SU-DHL-6 (cell line): Measurements from ENCODE around the gene RDH13.

ENCODE experiments used
- H2AFZ ChIP-seq: fragments of 200-600 bp; sonication (generic); 2 replicates; pipeline ENCODE4 v1.6.1; 2014; ENCODE audit warnings: low read depth, mild to moderate bottlenecking, moderate library complexity, mixed read lengths, antibody characterized with exemption, low read length; ENCODE audit not compliant: severe bottlenecking
- H3F3A ChIP-seq: fragments of 200-600 bp; shearing (Covaris generic); 2 replicates; pipeline ENCODE4 v1.6.0; 2016; ENCODE audit warnings: antibody characterized with exemption, mild to moderate bottlenecking; ENCODE audit not compliant: insufficient read depth
- H3K27ac ChIP-seq: fragments of 200-600 bp; sonication (generic); 2 replicates; pipeline ENCODE4 v1.5.1; 2016; ENCODE audit warnings: low read depth, mild to moderate bottlenecking, low read length, moderate library complexity, mixed read lengths
- H3K27me3 ChIP-seq: fragments of 200-600 bp; sonication (generic), shearing (Covaris generic); 2 replicates; pipeline ENCODE4 v1.6.0; 2014; ENCODE audit warnings: mild to moderate bottlenecking, low read length
- H3K36me3 ChIP-seq: fragments of 200-600 bp; sonication (generic); 2 replicates; pipeline ENCODE4 v1.6.1; 2014; ENCODE audit warnings: mild to moderate bottlenecking, low read length, mixed read lengths
- H3K4me2 ChIP-seq: fragments of 300-600, 200-600 bp; shearing (Covaris generic), sonication (generic); 2 replicates; pipeline ENCODE4 v1.6.0; 2014; ENCODE audit warnings: low read length, low read depth, mild to moderate bottlenecking; ENCODE audit not compliant: poor library complexity, severe bottlenecking
- H3K4me3 ChIP-seq: fragments of 200-600 bp; sonication (generic); 2 replicates; pipeline ENCODE4 v1.5.1; 2014; ENCODE audit warnings: antibody characterized with exemption, low read length, mild to moderate bottlenecking, mixed read lengths; ENCODE audit not compliant: insufficient read depth, poor library complexity, severe bottlenecking
- H3K79me2 ChIP-seq: fragments of 200-600 bp; sonication (generic); 2 replicates; pipeline ENCODE4 v1.6.1; 2014; ENCODE audit warnings: mild to moderate bottlenecking, low read length, moderate library complexity; ENCODE audit not compliant: insufficient read depth
- H3K9ac ChIP-seq: fragments of 200-600 bp; sonication (generic); 2 replicates; pipeline ENCODE4 v1.7.0; 2014; ENCODE audit warnings: mild to moderate bottlenecking, low read length
- H3K9me2 ChIP-seq: fragments of 200-600 bp; sonication (generic); replicated peaks from 2 replicates; pipeline ENCODE4 v1.6.1; 2014; ENCODE audit warnings: low read length; ENCODE audit not compliant: insufficient read depth
- H3K9me3 ChIP-seq: fragments of 200-600 bp; sonication (generic); 2 replicates; pipeline ENCODE4 v1.6.1; 2014; ENCODE audit warnings: low read length, mixed read lengths; ENCODE audit not compliant: insufficient read depth
- H4K20me1 ChIP-seq: fragments of 200-600 bp; sonication (generic); 2 replicates; pipeline ENCODE4 v1.6.1; 2014; ENCODE audit warnings: low read depth, mild to moderate bottlenecking, antibody characterized with exemption, low read length, moderate library complexity, mixed read lengths
- CTCF ChIP-seq: fragments of 200-600 bp; sonication (generic); IDR thresholded peaks from one replicate; pipeline ENCODE4 v1.5.1; 2017; ENCODE audit warnings: antibody characterized with exemption, mild to moderate bottlenecking, low read length, moderate library complexity; ENCODE audit not compliant: insufficient read depth, poor library complexity, severe bottlenecking
- EZH2phosphoT487 ChIP-seq: fragments of 200-600 bp; sonication (generic), shearing (Covaris generic); conservative IDR thresholded peaks from 2 replicates; pipeline ENCODE4 v1.6.1; 2018; ENCODE audit warnings: mild to moderate bottlenecking, antibody characterized with exemption, low read length, moderate library complexity, mixed read lengths

Gene RDH13

GRCh38 chr19:55076321-55076720 lies 13.4 kb upstream of the RDH13 start:
- H3K9me3 ChIP-seq, result no peaks in the 10 kb centered on the region
- no peaks in the 10 kb centered on the region for H4K20me1 ChIP-seq
- no peak overlapping the region for H3K9ac ChIP-seq
- H2AFZ ChIP-seq, result no peak overlapping the region
- no peak overlapping the region for H3K27ac ChIP-seq
- H3K79me2 ChIP-seq, result no peaks in the 10 kb centered on the region
- H3K27me3 ChIP-seq, result no peaks in the 10 kb centered on the region
- no peaks in the 10 kb centered on the region for H3K36me3 ChIP-seq
- TF ChIP-seq EZH2phosphoT487 (no peak), CTCF (no peak)
- H3K4me3 ChIP-seq, result no peak overlapping the region
- H3K4me2 ChIP-seq, result no peak overlapping the region
- H3K9me2 ChIP-seq, result no peaks in the 10 kb centered on the region
- no peaks in the 10 kb centered on the region for H3F3A ChIP-seq

- Histone ChIP-seq H3K9me2 (no peaks in the 10 kb centered on the region), H3K9ac (no peak within 1 kb of the TSS), H3F3A (no peaks in the 10 kb centered on the region), H4K20me1 (no peaks in the 10 kb centered on the region), H3K27me3 (no peaks in the 10 kb centered on the region), H3K36me3 (no peaks in the 10 kb centered on the region), H3K4me3 (no peak within 1 kb of the TSS), H2AFZ (no peak within 1 kb of the TSS), H3K79me2 (no peaks in the 10 kb centered on the region), H3K27ac (no peak within 1 kb of the TSS), H3K4me2 (no peak within 1 kb of the TSS), H3K9me3 (no peaks in the 10 kb centered on the region)
- TF ChIP-seq EZH2phosphoT487 (no peak), CTCF (no peak)
Observed at GRCh38 chr19:55075371-55075998, 12.5 kb upstream of the RDH13 start, which contains the start of gene EPS8L1. EPS8L1 (plus strand) TSS chr19:55075869; CDS start chr19:55076445, 576 bp downstream.

DNA sequence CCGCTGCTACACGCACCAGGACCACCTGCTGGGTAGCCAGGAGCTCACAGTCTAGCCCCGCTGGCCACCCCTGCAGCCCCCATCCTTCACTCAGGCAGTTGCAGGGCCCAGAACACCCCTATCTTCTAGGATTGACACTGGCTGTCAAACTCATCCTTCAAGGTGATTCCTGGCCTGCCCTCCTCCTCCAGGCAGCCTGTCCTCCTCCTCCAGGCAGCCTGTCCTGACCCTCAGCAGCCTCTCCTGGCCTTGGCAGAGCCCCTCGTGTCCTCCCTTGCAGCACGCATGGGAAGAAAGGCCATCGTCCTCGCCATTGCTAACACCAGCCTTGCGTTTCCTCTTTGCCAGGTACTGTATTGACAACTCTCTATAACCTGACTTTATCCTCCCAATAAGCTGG lies 9.0 kb upstream of the RDH13 start:
- Histone ChIP-seq H3K4me3 (no peak overlapping the region), H3K4me2 (no peak overlapping the region), H2AFZ (no peak overlapping the region), H3K9ac (no peak overlapping the region), H3K27ac (no peak overlapping the region), H3K27me3 (no peaks in the 10 kb centered on the region), H3K36me3 (no peaks in the 10 kb centered on the region), H3F3A (no peaks in the 10 kb centered on the region), H4K20me1 (no peaks in the 10 kb centered on the region), H3K9me3 (no peaks in the 10 kb centered on the region), H3K9me2 (no peaks in the 10 kb centered on the region), H3K79me2 (no peaks in the 10 kb centered on the region)
- no peak for TF ChIP-seq EZH2phosphoT487
- TF ChIP-seq CTCF, result no peak
